ENCODE data around the gene DIP2B.

DIP2B gene

GRCh38 chr12:50727466-50727865 is 222.7 kb downstream of the DIP2B start:
- no peak for DNase-seq (ENCODE audit: extremely low spot score)
- ChIA-PET CTCF (interaction anchor here (0.8 kb wide), 1 partner anchor 10 kb away, joined by 4 read pairs; no protein-coding TSS in a partner anchor), POLR2A (no interaction called here)
- TF ChIP-seq PKNOX1 (IDR thresholded peaks at IDR 0.05) (no peak), ARNT (IDR thresholded peaks at IDR 0.05) (no peak), NFRKB (IDR thresholded peaks at IDR 0.05) (no peak), ELF4 (IDR thresholded peaks at IDR 0.05) (no peak), SP1 (IDR thresholded peaks at IDR 0.05) (no peak), SUZ12 (IDR thresholded peaks at IDR 0.05) (no peak), ZNF384 (IDR thresholded peaks at IDR 0.05) (no peak), BHLHE40 (IDR thresholded peaks at IDR 0.05; ENCODE audit: borderline replicate concordance) (no peak)

- TF ChIP-seq ARNT (IDR thresholded peaks at IDR 0.05): no peak
- no peak for TF ChIP-seq BHLHE40 (IDR thresholded peaks at IDR 0.05; ENCODE audit: borderline replicate concordance)
- TF ChIP-seq SP1 (IDR thresholded peaks at IDR 0.05): no peak
- TF ChIP-seq LEF1 (IDR thresholded peaks at IDR 0.05; ENCODE audit: borderline replicate concordance): no peak
- TF ChIP-seq L3MBTL2 (conservative IDR thresholded peaks at IDR 0.05): no peak
- no peak for TF ChIP-seq FOXM1 (IDR thresholded peaks at IDR 0.05; ENCODE audit: borderline replicate concordance)
- TF ChIP-seq NFRKB (IDR thresholded peaks at IDR 0.05): no peak
- no peak for TF ChIP-seq SUZ12 (IDR thresholded peaks at IDR 0.05)
- no peak for TF ChIP-seq TARDBP (IDR thresholded peaks at IDR 0.05)
- POLR2A ChIA-PET: no interaction called here
- DNase-seq (ENCODE audit: extremely low spot score): no peak
- CTCF ChIA-PET: interaction anchor here (0.6 to 0.8 kb wide), 2 partner anchors 11 to 224 kb away, joined by 3 to 4 read pairs; no protein-coding TSS in a partner anchor
Observed at GRCh38 chr12:50728417-50728816, 223.6 kb downstream of the DIP2B start.

GRCh38 chr12:50728841-50729240 is 224.1 kb downstream of the DIP2B start:
- TF ChIP-seq LEF1 (IDR thresholded peaks at IDR 0.05; ENCODE audit: borderline replicate concordance): no peak
- TF ChIP-seq FOXA1 (IDR thresholded peaks at IDR 0.05): no peak
- TF ChIP-seq FOXM1 (IDR thresholded peaks at IDR 0.05; ENCODE audit: borderline replicate concordance): no peak
- no peak for TF ChIP-seq BHLHE40 (IDR thresholded peaks at IDR 0.05; ENCODE audit: borderline replicate concordance)
- TF ChIP-seq PKNOX1 (IDR thresholded peaks at IDR 0.05): no peak
- POLR2A ChIA-PET: no interaction called here
- CTCF ChIA-PET: no interaction called here

GRCh38 chr12:50732591-50732990 is 227.8 kb downstream of the DIP2B start:
- no peak for TF ChIP-seq ZNF384 (IDR thresholded peaks at IDR 0.05)
- TF ChIP-seq ELF4 (IDR thresholded peaks at IDR 0.05): no peak
- TF ChIP-seq TARDBP (IDR thresholded peaks at IDR 0.05): no peak
- TF ChIP-seq ARNT (IDR thresholded peaks at IDR 0.05): no peak
- no peak for TF ChIP-seq SP1 (IDR thresholded peaks at IDR 0.05)
- no peak for TF ChIP-seq SUZ12 (IDR thresholded peaks at IDR 0.05)
- no peak for TF ChIP-seq CTBP1 (IDR thresholded peaks at IDR 0.05; ENCODE audit: borderline replicate concordance)
- no peak for TF ChIP-seq NFRKB (IDR thresholded peaks at IDR 0.05)
- TF ChIP-seq L3MBTL2 (conservative IDR thresholded peaks at IDR 0.05): no peak
- ChIA-PET CTCF (no interaction called here), POLR2A (no interaction called here)

More at GRCh38 chr12:50728841-50729240, 224.1 kb downstream of the DIP2B start:
- no peak for DNase-seq (ENCODE audit: extremely low spot score)

GRCh38 chr12:50733706-50734105 is 228.9 kb downstream of the DIP2B start:
- CTCF ChIA-PET: no interaction called here
- TF ChIP-seq CTBP1 (IDR thresholded peaks at IDR 0.05; ENCODE audit: borderline replicate concordance) (no peak), NFRKB (IDR thresholded peaks at IDR 0.05) (no peak), FOXM1 (IDR thresholded peaks at IDR 0.05; ENCODE audit: borderline replicate concordance) (no peak), SP1 (IDR thresholded peaks at IDR 0.05) (no peak), L3MBTL2 (conservative IDR thresholded peaks at IDR 0.05) (no peak), TARDBP (IDR thresholded peaks at IDR 0.05) (no peak), ELF4 (IDR thresholded peaks at IDR 0.05) (no peak), SUZ12 (IDR thresholded peaks at IDR 0.05) (no peak), FOXK2 (IDR thresholded peaks at IDR 0.05) (no peak), FOXA1 (IDR thresholded peaks at IDR 0.05) (no peak), LEF1 (IDR thresholded peaks at IDR 0.05; ENCODE audit: borderline replicate concordance) (no peak), BHLHE40 (IDR thresholded peaks at IDR 0.05; ENCODE audit: borderline replicate concordance) (no peak), HDGF (IDR thresholded peaks at IDR 0.05; ENCODE audit: borderline replicate concordance) (no peak), ARNT (IDR thresholded peaks at IDR 0.05) (no peak), PKNOX1 (IDR thresholded peaks at IDR 0.05) (no peak), ZNF384 (IDR thresholded peaks at IDR 0.05) (no peak)
- no peak for DNase-seq (ENCODE audit: extremely low spot score)
- POLR2A ChIA-PET: no interaction called here

More at GRCh38 chr12:50732591-50732990, 227.8 kb downstream of the DIP2B start:
- DNase-seq (ENCODE audit: extremely low spot score): no peak

- ChIA-PET POLR2A (no interaction called here), CTCF (interaction anchor here (0.6 to 0.9 kb wide), 3 partner anchors 25 to 166 kb away, joined by 3 read pairs; no protein-coding TSS in a partner anchor)
- TF ChIP-seq FOXM1 (IDR thresholded peaks at IDR 0.05; ENCODE audit: borderline replicate concordance) (no peak), LEF1 (IDR thresholded peaks at IDR 0.05; ENCODE audit: borderline replicate concordance) (no peak)
- peak; percentile 58 for DNase-seq (ENCODE audit: extremely low spot score)
Observed at GRCh38 chr12:50734409-50735263, 229.9 kb downstream of the DIP2B start.

Measured in HEK293T (cell line).